ENCODE measurements around the gene MRC2.
"Not testable (repeated sequence)": the region's sequence is repeated elsewhere in the genome, so short reads cannot be mapped to it uniquely, and the experiment has no call there.

Gene MRC2

GRCh38 chr17:62597920-62598319 is 29.6 kb upstream of the MRC2 start:
- Mint-ChIP-seq H3K27me3 (no peaks in the 10 kb centered on the region), H3K9me3 (peaks cover 0 to 2% of the 10 kb centered on the region in 2 donors), H3K4me3 (no peak overlapping the region), H3K36me3 (peaks cover 37 to 58% of the 10 kb centered on the region in 2 donors), H3K4me1 (no peaks in the 10 kb centered on the region), H3K27ac (no peak overlapping the region)
- no peak for DNase-seq
- ATAC-seq (replicated peaks) = no peak

DNA sequence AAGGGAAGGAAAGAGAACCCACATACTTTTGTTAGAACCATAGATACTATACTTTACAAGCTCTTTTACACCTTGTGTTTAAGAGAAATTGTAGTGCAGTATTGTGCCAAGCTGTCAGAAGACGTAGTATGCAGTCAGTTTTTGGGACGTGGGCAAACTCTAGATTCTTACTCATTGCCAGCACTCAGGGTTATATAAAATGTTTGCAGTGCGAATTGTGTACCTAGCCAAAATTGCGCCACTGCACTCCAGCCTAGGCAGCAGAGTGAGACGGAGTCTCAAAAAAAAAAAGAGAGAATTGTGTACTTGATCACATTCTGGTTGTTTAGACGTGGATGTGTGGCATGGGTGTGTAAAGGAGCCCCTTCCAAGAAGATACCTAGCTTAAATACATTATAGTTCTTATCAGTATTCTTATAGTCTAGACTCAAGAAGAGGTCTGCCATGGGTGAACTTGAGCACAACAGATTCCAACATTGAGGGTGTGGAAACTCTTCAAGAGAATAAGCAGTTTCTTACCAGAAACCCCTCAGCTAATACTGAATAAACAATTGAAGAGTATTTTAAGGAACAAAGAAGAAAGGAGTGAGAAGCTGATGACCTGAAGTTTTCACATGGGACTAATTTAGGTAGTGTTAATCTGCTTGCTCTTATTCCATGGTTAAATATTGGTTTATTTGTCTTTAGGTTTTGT is 27.4 kb upstream of the MRC2 start:
- Mint-ChIP-seq H3K27ac (no peak overlapping the region), H3K27me3 (no peaks in the 10 kb centered on the region), H3K9me3 (peaks cover 0 to 2% of the 10 kb centered on the region in 2 donors), H3K4me3 (no peak overlapping the region), H3K4me1 (no peaks in the 10 kb centered on the region), H3K36me3 (peaks cover 37 to 57% of the 10 kb centered on the region in 2 donors)
- ATAC-seq (replicated peaks) (no peak), DNase-seq (no peak)

DNA sequence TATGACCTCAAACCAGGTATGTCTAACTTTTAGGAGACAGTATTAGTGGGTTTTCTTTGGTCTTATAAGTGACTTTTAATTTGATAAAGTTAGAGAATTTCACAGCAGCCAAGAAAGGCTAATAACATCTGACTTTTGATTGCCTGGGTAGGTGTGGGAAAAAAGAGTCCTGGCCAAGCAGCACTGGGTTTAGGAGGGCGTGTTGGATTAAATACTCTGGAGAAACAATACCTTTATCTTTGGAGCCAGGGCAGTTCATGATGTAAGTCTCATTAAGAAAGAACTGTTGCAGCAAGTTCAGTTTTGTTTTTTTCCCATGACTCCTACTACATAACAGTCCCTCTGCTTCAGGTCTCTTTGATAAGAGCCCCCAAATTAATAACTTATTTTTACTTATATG is 26.7 kb upstream of the MRC2 start:
- H3K27ac Mint-ChIP-seq = no peak overlapping the region
- H3K4me1 Mint-ChIP-seq = no peaks in the 10 kb centered on the region
- ATAC-seq (replicated peaks) (no peak), DNase-seq (no peak)
- no peaks in the 10 kb centered on the region for H3K27me3 Mint-ChIP-seq
- no peak overlapping the region for H3K4me3 Mint-ChIP-seq
- H3K36me3 Mint-ChIP-seq = peaks cover 35 to 57% of the 10 kb centered on the region in 2 donors
- peaks cover 0 to 2% of the 10 kb centered on the region in 2 donors for H3K9me3 Mint-ChIP-seq

DNA sequence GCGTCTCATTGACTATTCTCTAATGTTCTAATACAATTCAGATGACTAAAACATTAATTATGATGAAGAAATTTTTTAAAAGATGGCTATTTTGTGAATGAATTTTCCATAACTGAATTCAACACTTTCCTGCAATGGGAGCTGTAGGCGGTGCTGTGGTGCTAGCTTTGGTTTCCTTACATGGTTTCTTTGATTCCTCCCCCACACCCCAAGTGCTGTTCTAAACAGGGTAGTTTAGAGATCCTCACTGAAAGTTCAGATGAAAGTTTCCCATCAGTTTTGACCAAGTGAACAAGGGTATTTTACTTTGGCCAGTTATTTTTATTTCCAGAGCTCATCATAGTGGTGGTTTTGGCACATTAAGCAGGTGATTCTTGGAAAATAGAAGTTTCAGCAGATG is 26.0 kb upstream of the MRC2 start:
- Mint-ChIP-seq H3K36me3 (peaks cover 31 to 55% of the 10 kb centered on the region in 2 donors), H3K4me3 (no peak overlapping the region), H3K4me1 (no peaks in the 10 kb centered on the region), H3K27ac (no peak overlapping the region), H3K9me3 (no peaks in the 10 kb centered on the region), H3K27me3 (no peaks in the 10 kb centered on the region)
- DNase-seq (no peak), ATAC-seq (replicated peaks) (no peak)

- H3K27me3 Mint-ChIP-seq; H3K4me1 Mint-ChIP-seq; H3K9me3 Mint-ChIP-seq; H3K27ac Mint-ChIP-seq; ATAC-seq (replicated peaks); H3K4me3 Mint-ChIP-seq; DNase-seq: not testable (repeated sequence)
- peaks cover 28 to 58% of the 10 kb centered on the region in 2 donors for H3K36me3 Mint-ChIP-seq
Observed at GRCh38 chr17:62603783-62604182, 23.7 kb upstream of the MRC2 start.

DNA sequence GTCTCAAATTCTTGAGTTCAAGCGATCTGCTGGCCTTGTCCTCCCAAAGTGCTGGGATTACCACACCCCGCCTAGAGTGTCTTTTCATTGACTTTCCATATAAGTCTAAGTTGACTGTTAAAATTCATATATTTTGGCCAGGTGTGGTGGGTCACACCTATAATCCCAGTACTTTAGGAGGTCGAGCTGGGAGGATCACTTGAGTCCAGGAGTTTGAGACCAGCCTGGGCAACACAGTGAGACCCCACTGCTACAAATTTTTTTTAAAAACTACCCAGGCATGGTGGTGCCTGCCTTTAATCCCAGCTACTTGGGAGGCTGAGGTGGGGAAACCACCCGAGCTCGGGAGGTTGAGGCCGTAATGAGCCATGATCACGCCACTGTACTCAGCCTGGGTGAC is 21.9 kb upstream of the MRC2 start:
- no peak for ATAC-seq (replicated peaks)
- Mint-ChIP-seq H3K36me3 (peaks cover 27 to 59% of the 10 kb centered on the region in 2 donors), H3K4me1 (peaks cover 0 to 5% of the 10 kb centered on the region in 2 donors), H3K27me3 (no peaks in the 10 kb centered on the region), H3K9me3 (no peaks in the 10 kb centered on the region), H3K27ac (no peak overlapping the region), H3K4me3 (no peak overlapping the region)
- DNase-seq = no peak

DNA sequence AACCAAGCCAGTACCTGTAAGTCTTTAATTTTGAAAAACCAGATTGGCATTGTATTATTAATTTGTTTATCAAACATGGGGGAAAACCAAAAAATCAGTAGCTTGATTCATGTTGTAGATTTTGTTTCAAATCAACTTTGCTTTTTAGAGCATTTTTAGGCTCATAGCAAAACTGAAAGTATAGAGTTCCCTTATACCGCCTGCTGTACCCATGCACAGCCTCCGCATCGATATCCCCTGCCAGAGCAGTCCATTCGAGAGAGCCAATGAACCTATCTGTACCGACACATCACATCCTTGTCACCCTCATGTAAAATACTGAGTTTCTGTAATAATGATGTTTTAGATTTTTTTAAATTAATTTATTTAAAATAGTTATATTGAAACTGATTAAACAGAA is 16.2 kb upstream of the MRC2 start:
- no peak overlapping the region for H3K4me3 Mint-ChIP-seq
- DNase-seq (no peak), ATAC-seq (replicated peaks) (peak; percentile 50 to 64)
- peaks cover 0 to 5% of the 10 kb centered on the region in 2 donors for H3K4me1 Mint-ChIP-seq
- H3K36me3 Mint-ChIP-seq = peaks cover 37 to 57% of the 10 kb centered on the region in 2 donors
- H3K27me3 Mint-ChIP-seq = no peaks in the 10 kb centered on the region
- H3K27ac Mint-ChIP-seq = no peak overlapping the region
- H3K9me3 Mint-ChIP-seq = no peaks in the 10 kb centered on the region

DNA sequence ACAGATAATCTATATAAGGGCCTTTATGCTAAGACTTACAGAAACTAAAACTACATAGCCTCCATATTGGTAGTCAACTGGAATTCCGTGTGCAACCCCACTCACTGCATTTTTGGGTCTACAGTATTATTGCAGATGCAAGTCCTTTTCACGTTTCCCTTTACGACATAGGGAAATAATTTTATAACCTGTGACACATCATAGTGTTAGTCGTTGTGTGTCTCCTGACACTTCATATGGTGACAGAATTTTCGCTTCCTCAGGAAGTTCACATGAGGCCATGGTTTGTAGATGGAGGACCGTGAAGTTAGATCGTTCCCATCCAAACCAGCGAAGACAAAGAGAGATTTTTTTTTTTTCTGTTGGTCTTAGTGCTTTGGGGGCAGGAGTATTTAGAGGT is 15.7 kb upstream of the MRC2 start:
- Mint-ChIP-seq H3K4me3 (no peak overlapping the region), H3K27me3 (no peaks in the 10 kb centered on the region), H3K4me1 (peaks cover 0 to 5% of the 10 kb centered on the region in 2 donors), H3K36me3 (peaks cover 36 to 56% of the 10 kb centered on the region in 2 donors), H3K27ac (no peak overlapping the region), H3K9me3 (no peaks in the 10 kb centered on the region)
- peak in 1 of 2 donors; percentile 23 for ATAC-seq (replicated peaks)
- DNase-seq = no peak

DNA sequence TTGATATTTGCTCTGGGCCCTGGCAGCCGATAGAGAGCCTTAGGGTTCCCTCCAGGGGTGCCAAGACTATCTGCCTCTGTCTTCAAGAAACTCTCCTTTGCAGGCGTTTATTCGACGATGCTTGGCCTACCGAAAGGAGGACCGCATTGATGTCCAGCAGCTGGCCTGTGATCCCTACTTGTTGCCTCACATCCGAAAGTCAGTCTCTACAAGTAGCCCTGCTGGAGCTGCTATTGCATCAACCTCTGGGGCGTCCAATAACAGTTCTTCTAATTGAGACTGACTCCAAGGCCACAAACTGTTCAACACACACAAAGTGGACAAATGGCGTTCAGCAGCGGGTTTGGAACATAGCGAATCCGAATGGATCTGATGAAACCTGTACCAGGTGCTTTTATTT is 15.2 kb upstream of the MRC2 start:
- not testable (repeated sequence) for DNase-seq; H3K9me3 Mint-ChIP-seq; H3K4me3 Mint-ChIP-seq; H3K27me3 Mint-ChIP-seq; H3K4me1 Mint-ChIP-seq; ATAC-seq (replicated peaks)
- peaks cover 31 to 55% of the 10 kb centered on the region in 2 donors for H3K36me3 Mint-ChIP-seq
- peak overlapping the region; percentile 42 for H3K27ac Mint-ChIP-seq

GRCh38 chr17:62613095-62613494 is 14.4 kb upstream of the MRC2 start:
- not testable (repeated sequence) for ATAC-seq (replicated peaks); H3K4me1 Mint-ChIP-seq; H3K27me3 Mint-ChIP-seq; DNase-seq; H3K27ac Mint-ChIP-seq; H3K4me3 Mint-ChIP-seq; H3K9me3 Mint-ChIP-seq
- H3K36me3 Mint-ChIP-seq = peaks cover 30 to 50% of the 10 kb centered on the region in 2 donors

DNA sequence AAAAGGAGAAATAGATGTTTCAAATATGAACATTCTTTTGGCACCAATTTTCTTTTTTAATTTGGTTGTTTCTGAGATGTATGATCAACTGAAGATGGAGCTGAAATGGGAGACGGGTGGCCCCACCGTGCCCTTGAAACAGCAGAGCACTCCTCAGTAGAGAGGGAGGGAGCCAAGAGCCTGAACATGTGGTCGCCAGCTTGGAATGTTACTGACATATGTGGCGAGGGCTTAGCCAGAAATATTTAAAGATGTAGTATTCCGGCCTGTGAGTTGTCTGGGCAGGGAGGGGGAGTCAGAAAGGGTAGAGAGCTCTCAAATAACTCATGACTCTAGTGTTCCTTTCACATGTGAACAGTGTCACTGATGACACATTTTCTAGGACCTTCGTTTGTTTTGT is 13.3 kb upstream of the MRC2 start:
- Mint-ChIP-seq H3K27ac (no peak overlapping the region), H3K27me3 (no peaks in the 10 kb centered on the region), H3K36me3 (peaks cover 34 to 48% of the 10 kb centered on the region in 2 donors), H3K9me3 (no peaks in the 10 kb centered on the region), H3K4me1 (peaks cover 0 to 5% of the 10 kb centered on the region in 2 donors), H3K4me3 (no peak overlapping the region)
- ATAC-seq (replicated peaks) = no peak
- no peak for DNase-seq

DNA sequence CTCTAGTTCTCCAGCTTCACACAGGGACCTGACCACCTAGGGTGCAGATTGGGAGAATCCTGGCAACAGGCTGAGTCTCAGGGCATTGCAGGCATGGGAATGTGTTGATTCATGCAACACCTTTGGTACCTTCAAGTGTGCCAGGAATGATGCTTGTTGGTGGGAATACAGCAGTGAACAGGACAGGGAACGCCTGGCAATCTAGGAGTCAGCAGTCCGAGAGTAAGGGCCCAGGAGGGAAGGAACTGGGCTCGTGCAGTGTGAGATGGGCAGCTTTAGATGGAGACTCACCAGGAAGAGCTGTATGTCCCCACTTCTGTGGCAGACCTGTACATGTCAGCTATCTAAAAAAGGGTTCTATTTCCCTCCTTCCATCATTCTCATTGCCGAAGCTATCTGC is 12.0 kb upstream of the MRC2 start:
- ATAC-seq (replicated peaks) (no peak), DNase-seq (no peak)
- H3K4me3 Mint-ChIP-seq = no peak overlapping the region
- H3K27ac Mint-ChIP-seq = no peak overlapping the region
- no peaks in the 10 kb centered on the region for H3K27me3 Mint-ChIP-seq
- H3K36me3 Mint-ChIP-seq = peaks cover 29 to 37% of the 10 kb centered on the region in 2 donors
- no peaks in the 10 kb centered on the region for H3K9me3 Mint-ChIP-seq
- peaks cover 0 to 1% of the 10 kb centered on the region in 2 donors for H3K4me1 Mint-ChIP-seq

DNA sequence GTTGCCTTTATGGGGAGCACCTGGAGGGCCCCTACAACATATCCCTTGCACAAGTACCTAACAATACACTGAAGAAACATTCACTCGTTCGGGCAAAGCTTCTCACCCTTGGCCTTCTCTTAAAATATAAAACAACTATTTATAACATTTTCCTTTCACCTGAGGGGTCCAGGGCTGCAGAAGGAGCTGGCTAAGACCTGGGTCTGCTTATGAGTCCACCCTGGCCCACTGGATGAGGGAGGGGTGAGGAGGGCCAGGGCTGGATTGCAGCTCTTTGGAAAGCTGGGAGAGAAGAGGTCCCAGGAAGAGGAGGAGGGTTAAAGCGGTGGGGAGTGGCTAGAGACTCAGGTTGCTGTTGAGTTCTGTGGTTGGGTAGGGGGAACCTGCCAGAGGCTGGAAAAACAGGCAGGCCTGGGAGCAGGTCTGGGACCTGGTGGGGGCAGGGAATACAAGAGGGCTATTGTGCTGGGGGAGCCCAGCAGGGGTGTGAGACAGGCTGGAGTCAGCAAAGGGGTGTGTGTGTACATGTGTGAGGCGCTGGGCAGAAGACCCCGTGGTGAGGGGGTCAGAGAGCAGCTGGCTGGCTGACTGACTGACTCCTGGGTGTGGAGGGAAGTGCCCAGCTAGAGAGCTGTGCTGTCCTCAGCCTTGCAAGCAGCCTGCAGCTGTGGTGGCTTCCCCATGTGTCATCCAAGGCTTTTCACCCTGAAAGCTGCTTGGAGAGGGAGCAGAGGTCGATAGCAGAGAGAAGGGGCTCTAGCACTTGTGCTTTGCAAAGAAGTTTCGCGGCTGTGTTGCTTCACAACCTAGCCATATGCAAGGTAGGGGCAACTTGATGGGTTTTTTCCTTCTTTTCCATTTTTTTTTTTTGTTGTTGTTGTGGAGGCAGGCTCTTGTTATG is 10.2 kb upstream of the MRC2 start:
- no peaks in the 10 kb centered on the region for H3K9me3 Mint-ChIP-seq
- H3K36me3 Mint-ChIP-seq = peaks cover 25 to 30% of the 10 kb centered on the region in 2 donors
- no peaks in the 10 kb centered on the region for H3K27me3 Mint-ChIP-seq
- ATAC-seq (replicated peaks) (no peak), DNase-seq (no peak)
- no peaks in the 10 kb centered on the region for H3K4me1 Mint-ChIP-seq
- no peak overlapping the region for H3K4me3 Mint-ChIP-seq
- H3K27ac Mint-ChIP-seq = peak overlapping the region; percentile 66

DNA sequence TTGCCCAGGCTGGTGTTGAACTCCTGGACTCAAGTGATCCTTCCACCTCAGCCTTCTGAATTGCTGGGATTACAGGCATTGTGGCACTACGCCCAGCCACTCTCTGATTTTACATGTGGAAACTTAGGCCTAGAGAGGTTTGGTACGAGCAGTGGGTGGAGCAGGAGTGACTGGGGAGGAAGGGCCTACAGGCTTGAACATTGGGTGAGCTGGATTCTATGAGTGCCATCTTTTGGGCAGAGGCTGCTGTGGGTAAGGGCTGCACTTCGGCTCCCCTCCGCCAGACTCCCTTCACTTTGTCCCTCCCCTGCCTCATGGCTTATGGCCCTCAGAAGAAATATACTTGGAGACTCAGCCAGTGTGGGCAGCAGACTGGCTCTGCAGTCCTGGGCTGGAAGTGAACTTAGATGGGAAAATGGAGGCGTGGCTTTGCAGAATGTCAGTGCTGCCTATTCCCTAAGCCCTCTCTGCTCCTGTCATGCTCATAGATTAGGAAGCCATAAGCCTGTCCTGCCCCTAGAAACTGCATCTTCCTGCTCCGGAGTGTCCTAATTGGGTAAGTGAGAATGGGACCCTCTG is 9.5 kb upstream of the MRC2 start:
- DNase-seq = no peak
- H3K4me1 Mint-ChIP-seq = no peaks in the 10 kb centered on the region
- H3K4me3 Mint-ChIP-seq = no peak overlapping the region

More for the DNA sequence above, 9.5 kb upstream of the MRC2 start:
- Mint-ChIP-seq H3K36me3 (peaks cover 26 to 32% of the 10 kb centered on the region in 2 donors), H3K27me3 (no peaks in the 10 kb centered on the region), H3K27ac (no peak overlapping the region), H3K9me3 (no peaks in the 10 kb centered on the region)
- no peak for ATAC-seq (replicated peaks)
